Astrocyte (in vitro differentiated cells and primary cell): ENCODE measurements around the gene CPOX.

Source experiments
- CTCF ChIP-seq: IDR thresholded peaks from 2 replicates; pipeline ENCODE4 v1.5.1; 2011; ENCODE audit warnings: low read depth, mild to moderate bottlenecking, inconsistent platforms, low read length, moderate library complexity; ENCODE audit not compliant: insufficient read depth
- EZH2 ChIP-seq: IDR thresholded peaks from 2 replicates; pipeline ENCODE4 v1.6.1; 2012; ENCODE audit warnings: mild to moderate bottlenecking, low read length, inconsistent platforms; ENCODE audit not compliant: insufficient read depth

- no peak for TF ChIP-seq CTCF
- TF ChIP-seq EZH2, result no peak
Measured at GRCh38 chr3:98568402-98568801, 25.0 kb downstream of the CPOX start.
